ENCODE measurements around the gene RBMS3. TPM values are rescaled to one million over a fixed set of nuclear protein-coding genes. Genes with fewer than 3 reads are reported as not detected.
"Not testable (repeated sequence)": the region's sequence is repeated elsewhere in the genome, so short reads cannot be mapped to it uniquely, and the experiment has no call there.

RBMS3 gene
- 22.6 and 24.2 TPM in 2 replicates for total RNA-seq

- peak; percentile 84 to 96 for DNase-seq (ENCODE audit: low read depth in 2 of 2)
These were observed at the start of gene RBMS3 for GRCh38 chr3:29280404-29281093. Gene RBMS3 (plus strand): TSS chr3:29281071.

DNA sequence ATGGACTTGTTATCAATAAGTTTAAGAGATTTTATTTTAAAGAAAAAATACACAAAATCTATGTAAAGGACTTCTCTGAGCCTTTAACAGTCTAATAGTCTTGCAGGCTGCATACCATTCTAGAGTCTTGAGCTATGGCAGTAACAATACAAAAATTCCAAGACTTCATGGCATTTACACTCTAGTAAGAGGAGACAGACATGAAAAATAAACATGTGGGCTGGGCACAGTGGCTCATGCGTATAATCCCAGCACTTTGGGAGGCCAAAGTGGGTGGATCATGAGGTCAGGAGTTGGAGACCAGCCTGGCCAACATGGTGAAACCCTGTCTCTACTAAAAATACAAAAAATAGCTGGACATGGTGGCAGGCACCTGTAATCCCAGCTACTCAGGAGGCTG, 47.7 kb upstream of the RBMS3 start:
- not testable (repeated sequence) for DNase-seq (ENCODE audit: low read depth in 2 of 2)

DNA sequence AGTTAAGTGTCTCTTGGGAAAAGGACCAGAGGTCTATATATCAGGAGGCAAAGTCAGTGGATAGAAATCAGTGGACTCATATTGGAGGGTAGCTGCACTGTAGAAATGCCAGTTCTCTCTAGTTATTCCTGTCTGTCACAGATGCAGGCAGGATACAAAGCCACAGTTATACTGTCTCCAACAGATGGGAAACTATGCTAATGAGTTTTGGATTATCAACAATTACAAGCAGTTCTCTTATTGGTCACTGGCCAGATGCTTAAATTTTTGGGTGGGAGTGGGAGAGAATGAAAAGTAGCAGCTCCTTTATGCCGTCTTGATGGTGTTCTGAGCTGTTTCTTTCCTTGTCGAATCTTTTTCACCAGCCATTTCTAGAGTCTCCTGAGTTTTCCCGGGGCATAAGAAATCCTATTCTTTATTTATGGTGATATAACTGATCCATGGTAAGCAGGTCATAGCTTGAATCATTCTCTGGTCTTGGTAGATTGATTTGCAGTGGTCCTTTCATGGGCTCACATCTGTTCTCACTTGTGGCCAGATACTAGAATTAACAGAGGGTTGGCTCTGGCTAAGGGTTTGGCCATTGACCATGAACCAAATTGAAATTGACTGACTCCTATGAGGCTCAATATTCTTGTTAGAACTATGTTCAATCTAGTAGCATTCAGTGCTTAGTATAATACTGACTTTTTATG, 44.6 kb upstream of the RBMS3 start:
- DNase-seq (ENCODE audit: low read depth in 2 of 2) = no peak

GRCh38 chr3:29239376-29239775, 41.5 kb upstream of the RBMS3 start:
- DNase-seq (ENCODE audit: low read depth in 2 of 2) = peak in 1 of 2 donors; percentile 31

GRCh38 chr3:29240248-29240647, 40.6 kb upstream of the RBMS3 start:
- peak in 1 of 2 donors; percentile 84 for DNase-seq (ENCODE audit: low read depth in 2 of 2)

GRCh38 chr3:29240887-29241286, 40.0 kb upstream of the RBMS3 start:
- no peak for DNase-seq (ENCODE audit: low read depth in 2 of 2)

DNA sequence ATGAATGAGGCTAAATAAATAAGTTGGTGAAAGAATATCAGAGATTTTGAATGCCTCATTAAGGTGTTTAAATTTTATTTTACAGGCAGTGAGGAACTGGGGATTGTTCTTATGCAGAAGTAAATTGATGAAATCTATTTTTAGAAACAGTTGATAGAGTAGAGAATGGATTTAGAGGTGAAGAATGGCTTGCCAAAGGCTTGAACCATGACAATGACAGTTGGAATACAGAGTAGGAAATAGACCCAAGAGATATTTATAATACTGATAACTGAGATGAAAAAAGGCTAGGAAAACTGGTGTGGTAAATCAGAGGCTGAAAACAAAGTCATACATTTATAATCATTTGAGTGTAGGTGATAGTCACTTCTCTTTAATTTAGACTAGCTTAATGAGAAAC, 39.0 kb upstream of the RBMS3 start:
- no peak for DNase-seq (ENCODE audit: low read depth in 2 of 2)

- no peak for DNase-seq (ENCODE audit: low read depth in 2 of 2)
These were observed 38.6 kb upstream of the RBMS3 start for GRCh38 chr3:29242296-29242695.

GRCh38 chr3:29245441-29245840, 35.4 kb upstream of the RBMS3 start:
- no peak for DNase-seq (ENCODE audit: low read depth in 2 of 2)

DNA sequence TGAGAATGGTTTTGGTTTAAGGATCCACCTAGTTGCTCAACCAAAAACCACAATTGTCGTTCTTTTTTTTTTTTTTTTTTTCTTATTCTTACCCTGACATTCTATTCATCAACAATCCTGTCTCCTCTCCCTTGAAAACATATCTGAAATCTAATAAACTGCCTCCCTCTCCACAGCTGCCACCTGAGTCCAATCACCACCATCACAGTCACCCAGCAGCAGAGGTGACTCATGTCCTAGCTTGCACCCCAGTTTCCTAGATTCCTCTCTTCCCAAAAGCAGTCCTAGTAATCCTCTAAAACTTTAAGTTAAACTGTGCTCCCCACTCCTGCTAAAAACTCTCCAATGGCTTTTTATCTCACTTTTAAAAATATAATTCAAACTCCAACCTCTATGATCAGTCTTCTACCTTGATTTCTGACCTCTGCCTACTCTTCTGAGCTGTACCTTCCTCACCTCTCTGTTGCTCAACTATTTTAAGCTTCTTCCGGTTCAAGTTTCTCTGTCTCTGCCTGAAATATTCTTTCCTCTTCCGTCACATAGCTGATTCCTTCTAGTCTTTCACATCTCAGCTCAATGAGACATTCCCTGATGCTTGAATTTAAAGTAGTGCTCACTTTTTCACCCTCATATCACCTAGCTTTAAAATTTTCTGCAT, 33.7 kb upstream of the RBMS3 start:
- no peak for DNase-seq (ENCODE audit: low read depth in 2 of 2)

DNA sequence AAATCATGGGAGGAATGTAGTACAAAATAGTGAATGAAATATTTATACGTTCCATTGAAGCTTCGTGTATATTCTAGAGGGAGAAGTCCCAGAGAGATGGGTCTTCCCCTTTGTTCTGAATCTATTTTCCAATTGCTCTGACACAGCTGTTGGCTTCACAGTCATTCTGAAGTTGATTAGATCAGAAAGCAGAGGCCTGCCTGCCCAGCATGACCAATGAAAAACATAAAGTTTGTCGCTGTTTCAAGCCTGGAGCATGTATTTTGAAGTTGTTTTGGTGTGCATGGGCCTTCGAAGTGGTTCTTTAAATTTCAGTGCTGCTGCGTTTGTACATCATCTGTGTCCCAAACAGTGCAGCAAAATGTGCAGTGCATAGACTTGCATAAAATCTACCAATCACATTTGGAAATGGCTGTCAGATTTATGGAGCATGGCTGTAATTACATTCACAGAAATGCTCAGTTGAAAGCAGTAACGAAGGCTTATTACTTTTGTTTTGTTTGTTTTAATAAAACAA, 31.0 kb upstream of the RBMS3 start:
- DNase-seq (ENCODE audit: low read depth in 2 of 2) = no peak

DNA sequence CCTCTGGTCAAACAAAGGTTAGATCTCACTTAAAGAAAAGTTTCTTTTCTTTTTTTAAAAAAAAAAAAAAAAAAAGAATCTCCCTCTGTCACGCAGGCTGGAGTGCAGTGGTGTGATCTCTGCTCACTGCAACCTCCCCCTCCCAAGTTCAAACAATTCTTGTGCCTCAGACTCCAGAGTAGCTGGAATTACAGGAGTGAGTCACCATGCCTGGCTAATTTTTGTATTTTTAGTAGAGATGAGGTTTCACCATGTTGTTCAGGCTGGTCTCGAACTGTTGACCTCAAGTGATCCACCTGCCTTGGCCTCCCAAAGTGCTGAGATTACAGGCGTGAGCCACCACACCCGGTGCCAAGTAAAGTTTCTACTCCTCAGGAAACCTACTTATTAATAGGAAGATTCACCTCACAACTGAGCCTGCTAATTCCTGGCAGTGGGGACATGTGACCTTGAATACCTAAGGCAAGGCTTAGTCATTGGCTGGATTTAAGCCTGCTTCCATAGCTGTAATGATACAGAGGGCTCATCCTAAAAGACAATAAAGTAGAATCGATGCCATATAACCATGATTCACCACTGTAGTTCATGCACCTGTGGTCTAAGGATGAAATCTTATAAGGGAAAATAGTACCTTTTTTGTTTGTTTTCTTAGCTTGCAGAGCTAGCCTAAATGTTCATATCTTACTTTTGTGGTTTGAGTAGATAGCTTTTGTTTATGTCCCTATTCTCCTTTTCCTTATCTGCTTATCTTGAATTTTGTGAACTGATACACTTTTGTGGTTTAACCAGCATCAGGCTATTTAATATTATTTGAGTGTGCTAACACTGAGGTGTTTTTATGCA, 24.8 kb upstream of the RBMS3 start:
- no peak for DNase-seq (ENCODE audit: low read depth in 2 of 2)

DNA sequence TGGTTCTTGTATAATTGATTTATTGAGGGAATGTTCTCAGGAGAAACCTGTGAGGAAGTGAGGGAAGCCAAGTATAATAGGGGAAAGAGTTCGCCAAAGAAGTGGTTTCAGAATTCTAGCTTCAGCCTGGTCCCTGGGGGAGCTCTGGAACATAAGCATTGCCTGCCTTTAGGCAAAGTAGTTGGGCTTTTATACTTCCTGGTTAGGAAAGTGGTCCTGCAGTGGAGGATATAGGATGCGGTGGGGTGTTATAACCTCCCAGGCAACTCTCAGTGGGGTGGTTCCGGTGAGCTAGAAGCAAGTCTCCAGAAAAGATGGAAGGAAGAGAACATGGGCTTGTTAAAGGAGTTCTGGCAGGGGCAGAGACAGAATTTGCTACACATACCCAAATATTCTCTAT, 22.7 kb upstream of the RBMS3 start:
- DNase-seq (ENCODE audit: low read depth in 2 of 2) = no peak

DNA sequence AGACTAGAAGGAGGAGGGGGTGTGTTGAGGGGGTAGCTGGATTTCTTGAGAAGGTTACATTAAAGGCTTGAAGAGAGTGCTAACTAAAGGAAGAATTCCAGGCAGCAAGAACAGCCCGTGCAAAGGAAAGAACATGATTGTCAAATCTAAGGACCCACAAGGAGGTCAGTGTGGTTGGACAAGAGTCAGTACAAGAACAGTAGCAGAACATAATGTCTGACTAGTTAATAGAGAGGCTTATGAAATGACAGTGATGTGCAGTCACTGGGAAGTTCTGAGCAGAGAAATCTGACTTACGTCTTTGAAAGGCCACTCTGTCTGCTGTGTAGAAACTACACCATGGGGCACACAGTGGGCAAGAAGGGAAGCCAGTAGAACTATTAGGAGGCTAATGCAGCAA, 19.8 kb upstream of the RBMS3 start:
- no peak for DNase-seq (ENCODE audit: low read depth in 2 of 2)

- no peak for DNase-seq (ENCODE audit: low read depth in 2 of 2)
These were observed 17.4 kb upstream of the RBMS3 start for GRCh38 chr3:29263476-29263875.

DNA sequence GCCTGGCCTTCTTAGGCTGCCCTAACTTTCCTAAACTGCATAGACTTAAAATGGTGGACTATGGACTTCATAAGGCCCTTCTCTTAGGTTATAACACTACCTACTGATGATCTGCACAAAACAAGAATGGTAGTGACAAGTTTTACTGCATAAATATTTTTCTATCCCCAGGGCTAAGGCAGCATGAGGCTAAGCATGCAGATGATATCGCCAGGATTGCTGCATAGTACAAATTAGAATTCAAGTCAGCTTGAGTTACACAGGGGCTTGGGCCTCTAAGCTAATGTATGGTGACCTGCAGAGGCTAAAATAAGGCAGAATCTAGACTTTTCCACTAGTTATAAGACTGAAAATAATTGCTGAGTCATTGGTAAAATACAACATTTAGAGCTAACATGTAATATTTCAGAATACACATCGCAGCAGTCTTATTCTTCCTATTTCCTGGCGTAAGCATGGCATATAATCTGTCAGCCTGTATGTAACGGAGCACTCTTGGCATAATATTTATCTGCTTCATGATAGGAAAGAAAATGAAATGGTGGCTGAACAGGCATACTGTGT, 15.3 kb upstream of the RBMS3 start:
- no peak for DNase-seq (ENCODE audit: low read depth in 2 of 2)

- no peak for DNase-seq (ENCODE audit: low read depth in 2 of 2)
These were observed 13.6 kb upstream of the RBMS3 start for GRCh38 chr3:29267226-29267625.

DNA sequence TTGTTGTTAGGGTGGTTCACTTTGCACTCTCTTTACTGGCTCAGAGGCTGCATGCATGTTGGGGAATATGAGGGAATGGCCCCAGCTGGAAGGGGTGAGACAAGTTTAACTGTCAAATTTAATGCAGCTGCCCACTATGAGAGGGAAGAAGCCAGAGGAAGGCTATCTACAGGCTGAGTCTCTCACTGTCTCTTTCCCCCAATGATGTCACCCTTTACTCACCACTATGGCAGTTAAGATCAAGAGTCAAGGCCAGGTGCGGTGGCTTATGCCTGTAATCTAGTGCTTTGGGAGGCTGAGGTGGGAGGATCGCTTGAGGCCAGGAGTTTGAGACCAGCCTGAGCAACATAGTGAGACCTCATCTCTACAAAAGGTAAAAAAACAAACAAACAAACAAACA, 12.2 kb upstream of the RBMS3 start:
- no peak for DNase-seq (ENCODE audit: low read depth in 2 of 2)

GRCh38 chr3:29270752-29271151, 10.1 kb upstream of the RBMS3 start:
- DNase-seq (ENCODE audit: low read depth in 2 of 2) = no peak

- no peak for DNase-seq (ENCODE audit: low read depth in 2 of 2)
These were observed 9.4 kb upstream of the RBMS3 start for GRCh38 chr3:29271475-29271874.

DNA sequence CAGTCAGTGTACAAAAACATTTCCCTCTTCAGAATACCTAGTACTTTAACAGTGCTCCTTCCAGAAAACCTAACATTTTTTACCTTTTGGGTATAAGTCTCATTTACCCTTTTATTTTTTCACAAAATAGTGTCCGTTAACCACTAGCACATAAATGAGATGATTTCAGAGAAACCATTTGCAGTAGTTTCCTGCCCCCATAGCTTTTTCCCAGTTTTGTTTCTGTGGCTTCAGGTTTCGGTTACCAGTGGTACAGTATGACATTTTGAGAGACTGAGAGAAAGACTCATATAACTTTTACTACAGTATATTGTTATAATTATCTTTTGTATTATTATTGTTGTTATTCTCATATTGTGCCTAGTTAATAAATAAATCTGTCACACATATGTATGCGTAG, 6.2 kb upstream of the RBMS3 start:
- DNase-seq (ENCODE audit: low read depth in 2 of 2) = no peak

Measured in lung microvascular endothelial cell (primary cell).